Transverse colon (tissue), 4 donors: ENCODE data around the gene TSHB.

Source experiments
- EP300 ChIP-seq: sonication (generic); formaldehyde crosslinking; IDR thresholded peaks from one replicate; pipeline ENCODE4 v1.6.1; 2017; ENCODE audit warnings: antibody characterized with exemption, low read depth
- POLR2A ChIP-seq: fragments of 450-650 bp; IDR thresholded peaks from one replicate; pipeline ENCODE4 v1.6.1; 2016; ENCODE audit warnings: antibody characterized with exemption, mild to moderate bottlenecking, moderate library complexity
- POLR2AphosphoS5 ChIP-seq, 3 donors: sonication (generic); formaldehyde crosslinking; IDR thresholded peaks; one replicate each; pipeline ENCODE4 v1.6.1; 2016; ENCODE audit warnings: antibody characterized with exemption in 3 of 3
- TF ChIP-seq, protein P1 (sequence below), 5 experiments: fragments of 200-600 bp in 3 of 5; fragments of 450-650 bp in 2 of 5; sonication (generic) in 3 of 5; IDR thresholded peaks; 1 replicate in 2 of 5; 2 replicates in 3 of 5; pipeline ENCODE4 v1.5.1; 2016 to 2017; ENCODE audit warnings: antibody characterized with exemption in 5 of 5, inconsistent platforms in 3 of 5, mild to moderate bottlenecking in 2 of 5, moderate library complexity in 1 of 5

DNA sequence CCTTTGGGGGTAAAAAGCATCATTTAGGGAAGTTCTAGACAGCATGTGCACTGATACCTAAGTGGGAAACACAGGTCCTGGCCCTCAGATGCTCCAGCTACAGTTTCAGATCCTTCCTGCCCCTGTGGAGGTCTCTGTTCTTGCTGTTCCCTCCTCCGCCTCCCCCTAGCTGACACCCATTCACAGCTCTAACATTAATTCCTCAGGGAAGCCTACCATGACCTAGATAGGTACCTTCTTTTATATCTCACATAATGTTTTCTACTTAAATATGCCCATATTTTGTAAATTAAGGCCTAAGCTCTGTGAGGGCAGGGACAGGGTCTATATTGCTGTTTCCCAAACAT is 48.3 kb downstream of the TSHB start:
- TF ChIP-seq POLR2A (no peak), POLR2AphosphoS5 (IDR thresholded peaks at IDR 0.05) (no peak), EP300 (no peak)
- TF ChIP-seq, protein P1, sequence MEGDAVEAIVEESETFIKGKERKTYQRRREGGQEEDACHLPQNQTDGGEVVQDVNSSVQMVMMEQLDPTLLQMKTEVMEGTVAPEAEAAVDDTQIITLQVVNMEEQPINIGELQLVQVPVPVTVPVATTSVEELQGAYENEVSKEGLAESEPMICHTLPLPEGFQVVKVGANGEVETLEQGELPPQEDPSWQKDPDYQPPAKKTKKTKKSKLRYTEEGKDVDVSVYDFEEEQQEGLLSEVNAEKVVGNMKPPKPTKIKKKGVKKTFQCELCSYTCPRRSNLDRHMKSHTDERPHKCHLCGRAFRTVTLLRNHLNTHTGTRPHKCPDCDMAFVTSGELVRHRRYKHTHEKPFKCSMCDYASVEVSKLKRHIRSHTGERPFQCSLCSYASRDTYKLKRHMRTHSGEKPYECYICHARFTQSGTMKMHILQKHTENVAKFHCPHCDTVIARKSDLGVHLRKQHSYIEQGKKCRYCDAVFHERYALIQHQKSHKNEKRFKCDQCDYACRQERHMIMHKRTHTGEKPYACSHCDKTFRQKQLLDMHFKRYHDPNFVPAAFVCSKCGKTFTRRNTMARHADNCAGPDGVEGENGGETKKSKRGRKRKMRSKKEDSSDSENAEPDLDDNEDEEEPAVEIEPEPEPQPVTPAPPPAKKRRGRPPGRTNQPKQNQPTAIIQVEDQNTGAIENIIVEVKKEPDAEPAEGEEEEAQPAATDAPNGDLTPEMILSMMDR (IDR thresholded peaks at IDR 0.05), result no peak
